CD4-positive, alpha-beta T cell (primary cell): ENCODE results near the gene AP3B2. TPM values are rescaled to one million over a fixed set of nuclear protein-coding genes. Genes with fewer than 3 reads are reported as not detected.
"Not testable (repeated sequence)": the region's sequence is repeated elsewhere in the genome, so short reads cannot be mapped to it uniquely, and the experiment has no call there.

Source experiments
- ATAC-seq: fragments of 200-7000 bp; cut with Tn5 transposase; one replicate; pipeline ENCODE4 v1.10.0; 2022; ENCODE audit warnings: mild to moderate bottlenecking; ENCODE audit not compliant: poor library complexity
- CTCF ChIA-PET: fragments of 350-600 bp; sonication (Branson Sonifier 250); formaldehyde crosslinking; loops from one replicate; lab custom pipeline; 2021; ENCODE audit warnings: antibody characterized with exemption, inconsistent platforms; lab: Charles Lee
- POLR2A ChIA-PET: fragments of 350-600 bp; sonication (Branson Sonifier 250); formaldehyde crosslinking; loops from one replicate; lab custom pipeline; 2021; ENCODE audit warnings: antibody characterized with exemption, inconsistent platforms; lab: Charles Lee
- DNase-seq, 14 experiments: peaks; one replicate each; pipeline ENCODE4 v3.0.0-alpha.2; 2013 to 2020; ENCODE audit warnings: mixed read lengths in 2 of 14
- H3K27ac ChIP-seq, 2 donors: one replicate each; pipeline versions ENCODE4 v1.5.1 to v1.7.0; 2013; ENCODE audit warnings: low read length in 2 of 2, low read depth in 1 of 2, mild to moderate bottlenecking in 1 of 2
- H3K27me3 ChIP-seq, 2 experiments: 1 replicate in 1 of 2; 2 replicates in 1 of 2; pipeline versions ENCODE4 v1.6.1 to v1.7.0; 2013; ENCODE audit warnings: low read length in 2 of 2, control low read depth in 1 of 2, mild to moderate bottlenecking in 1 of 2, moderate library complexity in 1 of 2; ENCODE audit not compliant: insufficient read depth in 2 of 2, control insufficient read depth in 1 of 2
- H3K36me3 ChIP-seq: one replicate; pipeline ENCODE4 v1.6.1; 2013; ENCODE audit warnings: low read length, control low read depth; ENCODE audit not compliant: insufficient read depth
- H3K4me1 ChIP-seq: one replicate; pipeline ENCODE4 v1.6.1; 2013; ENCODE audit warnings: low read length, control low read depth; ENCODE audit not compliant: insufficient read depth
- H3K4me3 ChIP-seq: one replicate; pipeline ENCODE4 v1.5.1; 2013; ENCODE audit warnings: mild to moderate bottlenecking, low read length, moderate library complexity
- H3K9me3 ChIP-seq, 2 experiments: 1 replicate in 1 of 2; 2 replicates in 1 of 2; pipeline versions ENCODE4 v1.6.1 to v1.7.0; 2013; ENCODE audit warnings: low read length in 2 of 2, mild to moderate bottlenecking in 2 of 2, control low read depth in 1 of 2, moderate library complexity in 1 of 2; ENCODE audit not compliant: control insufficient read depth in 1 of 2, insufficient read depth in 1 of 2
- H3K27ac Mint-ChIP-seq: one replicate; pipeline ENCODE4 v1.8.0; 2020; ENCODE audit warnings: mixed read lengths
- H3K27me3 Mint-ChIP-seq: one replicate; pipeline ENCODE4 v1.8.0; 2021; ENCODE audit warnings: mixed read lengths
- H3K36me3 Mint-ChIP-seq: one replicate; pipeline ENCODE4 v1.8.0; 2021; ENCODE audit warnings: low read depth, mixed read lengths
- H3K4me1 Mint-ChIP-seq: one replicate; pipeline ENCODE4 v1.8.0; 2021; ENCODE audit warnings: low read depth, mixed read lengths
- H3K4me3 Mint-ChIP-seq: one replicate; pipeline ENCODE4 v1.8.0; 2020; ENCODE audit warnings: mild to moderate bottlenecking, mixed read lengths
- H3K9me3 Mint-ChIP-seq: one replicate; pipeline ENCODE4 v1.8.0; 2020; ENCODE audit warnings: mixed read lengths
- intact Hi-C, 2 experiments: fragments of 100-400 bp; cut with DNase I in 1 of 2; cut with micrococcal nuclease in 1 of 2; formaldehyde crosslinking; loops; one replicate each; pipeline versions ENCODE4 v1.15.1 to v1.9.0; 2023 to 2025; cut with DNase I, micrococcal nuclease
- total RNA-seq, 174 experiments: library from RNA in 2 of 174; stranded (reverse) in 2 of 174; gene quantifications; one replicate each; pipeline ENCODE4 v1.2.3 and lab custom pipeline; 2021 to 2026
- TF ChIP-seq, protein P1 (sequence below): fragments of 200-600 bp; IDR thresholded peaks from one replicate; pipeline ENCODE4 v1.8.0; 2022; ENCODE audit warnings: antibody characterized with exemption, mild to moderate bottlenecking

AP3B2 gene
- total RNA-seq, 2 experiments from 2014 or later: 0.25 to 0.98 TPM

DNA sequence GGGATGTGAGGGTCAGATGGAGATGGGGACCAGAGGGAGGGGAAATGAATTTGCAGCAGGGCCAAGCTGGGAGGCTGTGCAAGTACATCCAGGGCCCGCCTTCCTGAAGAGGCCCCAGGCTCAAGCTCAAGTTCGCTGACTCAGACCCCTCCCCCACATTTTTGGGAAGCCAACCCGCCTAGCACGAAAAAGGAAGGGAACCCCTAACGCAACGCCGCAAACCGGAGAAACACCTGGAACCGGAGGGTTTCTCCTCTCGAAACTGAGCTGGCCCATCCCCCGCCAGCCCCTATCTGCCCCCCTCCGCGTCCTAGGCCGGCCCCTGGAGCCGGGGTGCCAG lies 624 bp downstream of the AP3B2 start:
- H3K9me3 Mint-ChIP-seq: no peaks in the 10 kb centered on the region
- H3K27ac ChIP-seq: no peak overlapping the region
- H3K36me3 ChIP-seq: no peaks in the 10 kb centered on the region
- TF ChIP-seq, protein P1, sequence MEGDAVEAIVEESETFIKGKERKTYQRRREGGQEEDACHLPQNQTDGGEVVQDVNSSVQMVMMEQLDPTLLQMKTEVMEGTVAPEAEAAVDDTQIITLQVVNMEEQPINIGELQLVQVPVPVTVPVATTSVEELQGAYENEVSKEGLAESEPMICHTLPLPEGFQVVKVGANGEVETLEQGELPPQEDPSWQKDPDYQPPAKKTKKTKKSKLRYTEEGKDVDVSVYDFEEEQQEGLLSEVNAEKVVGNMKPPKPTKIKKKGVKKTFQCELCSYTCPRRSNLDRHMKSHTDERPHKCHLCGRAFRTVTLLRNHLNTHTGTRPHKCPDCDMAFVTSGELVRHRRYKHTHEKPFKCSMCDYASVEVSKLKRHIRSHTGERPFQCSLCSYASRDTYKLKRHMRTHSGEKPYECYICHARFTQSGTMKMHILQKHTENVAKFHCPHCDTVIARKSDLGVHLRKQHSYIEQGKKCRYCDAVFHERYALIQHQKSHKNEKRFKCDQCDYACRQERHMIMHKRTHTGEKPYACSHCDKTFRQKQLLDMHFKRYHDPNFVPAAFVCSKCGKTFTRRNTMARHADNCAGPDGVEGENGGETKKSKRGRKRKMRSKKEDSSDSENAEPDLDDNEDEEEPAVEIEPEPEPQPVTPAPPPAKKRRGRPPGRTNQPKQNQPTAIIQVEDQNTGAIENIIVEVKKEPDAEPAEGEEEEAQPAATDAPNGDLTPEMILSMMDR: no peak
- peaks cover 30% of the 10 kb centered on the region for H3K27me3 Mint-ChIP-seq
- H3K4me1 ChIP-seq: peaks cover 17% of the 10 kb centered on the region
- CTCF ChIA-PET: no interaction called here
- H3K27me3 ChIP-seq: peaks cover 9 to 22% of the 10 kb centered on the region in 2 experiments
- peak overlapping the region; percentile 26 for H3K4me3 ChIP-seq
- intact Hi-C loops: loop anchor here (1.0 to 5.0 kb wide), 3 partner anchors 29 to 47 kb away; no protein-coding TSS in a partner anchor
- no peaks in the 10 kb centered on the region for H3K36me3 Mint-ChIP-seq
- no peak for DNase-seq
- H3K9me3 ChIP-seq: peaks cover 0 to 19% of the 10 kb centered on the region in 2 experiments
- H3K27ac Mint-ChIP-seq: no peak overlapping the region
- no peaks in the 10 kb centered on the region for H3K4me1 Mint-ChIP-seq
- H3K4me3 Mint-ChIP-seq: no peak overlapping the region
- POLR2A ChIA-PET: interaction anchor here (0.7 to 1.0 kb wide), 4 partner anchors 41 to 1413 kb away, joined by 3 to 4 read pairs (median 3); partner anchors contain the start of gene RPS17
- no peak for ATAC-seq

DNA sequence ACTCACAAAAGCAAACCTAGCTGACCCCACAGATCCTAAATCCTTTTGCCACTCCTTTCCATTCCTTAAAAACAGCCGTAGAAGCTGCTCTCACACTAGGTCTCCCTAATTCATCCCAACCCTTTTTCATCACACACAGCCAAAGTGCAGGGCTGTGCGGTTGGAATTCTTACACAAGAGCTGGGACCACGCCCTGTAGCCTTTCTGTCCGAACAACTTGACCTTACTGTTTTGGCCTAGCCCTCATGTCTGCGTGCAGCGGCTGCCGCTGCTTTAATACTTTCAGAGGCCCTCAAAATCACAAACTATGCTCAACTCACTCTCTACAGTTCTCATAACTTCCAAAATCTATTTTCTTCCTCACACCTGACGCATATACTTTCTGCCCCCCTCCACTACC lies 3.8 kb downstream of the AP3B2 start:
- intact Hi-C loops: loop anchor here in 1 of 2 experiments (5.0 kb wide), 1 partner anchor 44 kb away; no protein-coding TSS in a partner anchor
- H3K4me3 ChIP-seq: not testable (repeated sequence)

DNA sequence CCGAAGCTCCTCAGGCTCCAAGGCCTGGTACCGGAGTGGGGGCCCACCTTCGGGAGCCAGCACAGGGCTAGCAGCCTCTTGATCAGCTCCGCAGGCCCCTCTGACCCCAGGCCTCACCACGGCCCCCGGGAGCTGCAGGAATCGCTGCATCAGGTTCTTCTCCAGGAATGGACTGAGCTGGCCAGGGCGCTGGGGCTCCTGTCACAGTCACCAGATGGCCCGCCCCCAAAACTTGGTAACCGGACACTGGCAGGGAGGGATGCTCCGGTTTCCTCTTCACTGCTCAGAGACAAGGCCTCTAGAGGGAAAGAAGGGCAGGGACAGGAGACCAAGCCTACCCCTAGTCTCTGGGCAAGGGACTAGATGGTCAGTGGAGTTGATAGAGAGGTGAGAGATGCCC lies 9.9 kb downstream of the AP3B2 start:
- Histone ChIP-seq H3K27me3 (no peaks in the 10 kb centered on the region), H3K9me3 (no peaks in the 10 kb centered on the region), H3K4me3 (no peak overlapping the region), H3K4me1 (no peaks in the 10 kb centered on the region), H3K36me3 (no peaks in the 10 kb centered on the region), H3K27ac (no peak overlapping the region)
- intact Hi-C loops: no loop called here
- peaks cover 18% of the 10 kb centered on the region for H3K27me3 Mint-ChIP-seq
- CTCF ChIA-PET: no interaction called here
- TF ChIP-seq, protein P1: no peak
- H3K4me3 Mint-ChIP-seq: no peak overlapping the region
- no peak for DNase-seq
- no peaks in the 10 kb centered on the region for H3K9me3 Mint-ChIP-seq
- no peaks in the 10 kb centered on the region for H3K4me1 Mint-ChIP-seq
- H3K27ac Mint-ChIP-seq: no peak overlapping the region
- no peaks in the 10 kb centered on the region for H3K36me3 Mint-ChIP-seq
- no peak for ATAC-seq
- POLR2A ChIA-PET: no interaction called here

More for the DNA sequence above, 3.8 kb downstream of the AP3B2 start:
- DNase-seq, H3K27me3 Mint-ChIP-seq, H3K4me1 Mint-ChIP-seq, ATAC-seq, POLR2A ChIA-PET, H3K4me3 Mint-ChIP-seq, H3K36me3 ChIP-seq, H3K9me3 ChIP-seq, H3K27ac ChIP-seq, H3K36me3 Mint-ChIP-seq, H3K9me3 Mint-ChIP-seq, H3K27ac Mint-ChIP-seq, CTCF ChIA-PET: not testable (repeated sequence)
- Histone ChIP-seq H3K4me1 (peaks cover 17% of the 10 kb centered on the region), H3K27me3 (peaks cover 7 to 17% of the 10 kb centered on the region in 2 experiments)

DNA sequence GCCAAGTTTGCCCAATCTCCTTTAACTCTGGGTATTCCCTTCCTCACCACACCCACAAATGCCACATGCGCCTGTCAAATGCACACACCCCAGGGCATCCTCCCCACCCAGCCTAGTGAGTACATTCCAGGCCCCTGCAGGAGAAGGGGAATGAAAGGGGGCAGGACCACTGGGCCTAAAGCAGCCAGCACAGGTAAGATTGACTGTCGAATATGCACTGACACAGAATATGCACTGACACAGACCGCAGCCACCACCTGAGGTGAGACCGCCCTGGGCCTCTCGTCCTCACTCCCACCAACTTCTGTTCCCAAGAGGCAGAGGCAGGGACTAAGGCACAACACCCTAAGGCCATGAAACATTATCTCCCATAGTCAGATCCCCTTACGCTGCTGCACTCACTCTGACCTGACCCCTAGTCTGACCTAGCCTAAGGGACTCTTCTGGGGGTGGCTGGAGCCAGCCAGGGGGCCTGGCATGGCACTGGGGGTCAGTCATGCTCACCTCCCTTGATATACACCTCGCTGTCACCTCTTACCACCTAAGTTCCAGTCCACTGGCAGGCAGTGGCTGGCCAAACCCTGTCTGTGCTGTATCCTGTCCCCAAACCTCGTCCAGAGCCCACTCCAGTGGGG lies 10.8 kb downstream of the AP3B2 start:
- Histone ChIP-seq H3K4me1 (no peaks in the 10 kb centered on the region), H3K27ac (no peak overlapping the region), H3K36me3 (no peaks in the 10 kb centered on the region), H3K4me3 (no peak overlapping the region), H3K9me3 (no peaks in the 10 kb centered on the region), H3K27me3 (no peaks in the 10 kb centered on the region)
- TF ChIP-seq, protein P1: no peak
- no peaks in the 10 kb centered on the region for H3K4me1 Mint-ChIP-seq
- CTCF ChIA-PET: no interaction called here
- ATAC-seq (no peak), DNase-seq (no peak)
- H3K27ac Mint-ChIP-seq: no peak overlapping the region
- H3K27me3 Mint-ChIP-seq: peaks cover 18% of the 10 kb centered on the region
- no peak overlapping the region for H3K4me3 Mint-ChIP-seq
- intact Hi-C loops: no loop called here
- POLR2A ChIA-PET: no interaction called here
- H3K36me3 Mint-ChIP-seq: no peaks in the 10 kb centered on the region
- no peaks in the 10 kb centered on the region for H3K9me3 Mint-ChIP-seq
